ENCODE data around the gene SDK2.

Gene SDK2

GRCh38 chr17:73648974-73649373, 4.7 kb upstream of the SDK2 start:
- no peak for TF ChIP-seq FOXP2 (optimal IDR thresholded peaks at IDR 0.05; ENCODE audit: borderline replicate concordance, extremely low read depth, extremely low read length, insufficient read depth)
- TF ChIP-seq SIN3A (IDR thresholded peaks at IDR 0.05; ENCODE audit: borderline replicate concordance, insufficient read depth, low read length), result no peak
- TF ChIP-seq TAF1 (IDR thresholded peaks at IDR 0.05; ENCODE audit: borderline replicate concordance, insufficient read depth, low read length), result no peak
- no peak for TF ChIP-seq REST (IDR thresholded peaks at IDR 0.05; ENCODE audit: insufficient read depth in 1 of 2, low read depth in 2 of 2, low read length in 2 of 2)
- TF ChIP-seq POLR2AphosphoS5 (IDR thresholded peaks at IDR 0.05; ENCODE audit: low read depth, low read length), result no peak

GRCh38 chr17:73648543-73648820, 4.2 kb upstream of the SDK2 start:
- TF ChIP-seq TAF1 (IDR thresholded peaks at IDR 0.05; ENCODE audit: borderline replicate concordance, insufficient read depth, low read length), result no peak
- TF ChIP-seq SIN3A (IDR thresholded peaks at IDR 0.05; ENCODE audit: borderline replicate concordance, insufficient read depth, low read length), result no peak
- no peak for TF ChIP-seq POLR2AphosphoS5 (IDR thresholded peaks at IDR 0.05; ENCODE audit: low read depth, low read length)
- no peak for TF ChIP-seq FOXP2 (optimal IDR thresholded peaks at IDR 0.05; ENCODE audit: borderline replicate concordance, extremely low read depth, extremely low read length, insufficient read depth)
- TF ChIP-seq REST (IDR thresholded peaks at IDR 0.05; ENCODE audit: insufficient read depth in 1 of 2, low read depth in 2 of 2, low read length in 2 of 2), result no peak

- TF ChIP-seq TAF1 (IDR thresholded peaks at IDR 0.05; ENCODE audit: borderline replicate concordance, insufficient read depth, low read length) (no peak), POLR2AphosphoS5 (IDR thresholded peaks at IDR 0.05; ENCODE audit: low read depth, low read length) (no peak), SIN3A (IDR thresholded peaks at IDR 0.05; ENCODE audit: borderline replicate concordance, insufficient read depth, low read length) (no peak), REST (IDR thresholded peaks at IDR 0.05; ENCODE audit: insufficient read depth in 1 of 2, low read depth in 2 of 2, low read length in 2 of 2) (no peak), FOXP2 (optimal IDR thresholded peaks at IDR 0.05; ENCODE audit: borderline replicate concordance, extremely low read depth, extremely low read length, insufficient read depth) (no peak)
Measured at GRCh38 chr17:73647772-73648542, 3.7 kb upstream of the SDK2 start.

- TF ChIP-seq FOXP2 (optimal IDR thresholded peaks at IDR 0.05; ENCODE audit: borderline replicate concordance, extremely low read depth, extremely low read length, insufficient read depth) (no peak), REST (IDR thresholded peaks at IDR 0.05; ENCODE audit: insufficient read depth in 1 of 2, low read depth in 2 of 2, low read length in 2 of 2) (no peak), POLR2AphosphoS5 (IDR thresholded peaks at IDR 0.05; ENCODE audit: low read depth, low read length) (no peak), TAF1 (IDR thresholded peaks at IDR 0.05; ENCODE audit: borderline replicate concordance, insufficient read depth, low read length) (no peak), SIN3A (IDR thresholded peaks at IDR 0.05; ENCODE audit: borderline replicate concordance, insufficient read depth, low read length) (no peak)
Measured at GRCh38 chr17:73647301-73647695, 3.1 kb upstream of the SDK2 start.
